Kidney tubule cell (primary cell): Measurements from ENCODE around the gene ADSS1.

Experiments used
- DNase-seq: peaks from one replicate; pipeline ENCODE4 v3.0.0-alpha.2; 2018; ENCODE audit warnings: low spot score

The ADSS1 gene

DNA sequence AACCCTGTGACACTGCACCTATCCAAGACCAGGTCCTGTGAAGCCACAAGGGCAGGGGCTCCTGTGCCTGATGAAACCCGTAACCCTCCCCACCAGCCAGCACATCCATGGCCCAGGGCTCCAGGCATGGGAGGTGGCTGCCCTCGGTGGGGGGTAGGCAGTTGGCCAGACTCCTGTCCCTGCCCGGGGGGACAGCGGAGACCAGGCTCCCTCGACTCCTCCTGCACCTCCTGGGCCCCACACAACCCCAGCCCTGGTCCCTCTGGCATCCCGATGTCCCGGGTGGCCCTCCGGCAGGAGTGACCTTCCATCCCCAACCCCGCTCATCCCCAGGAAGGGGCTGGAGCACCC, 60.2 kb downstream of the ADSS1 start:
- DNase-seq, result no peak

DNA sequence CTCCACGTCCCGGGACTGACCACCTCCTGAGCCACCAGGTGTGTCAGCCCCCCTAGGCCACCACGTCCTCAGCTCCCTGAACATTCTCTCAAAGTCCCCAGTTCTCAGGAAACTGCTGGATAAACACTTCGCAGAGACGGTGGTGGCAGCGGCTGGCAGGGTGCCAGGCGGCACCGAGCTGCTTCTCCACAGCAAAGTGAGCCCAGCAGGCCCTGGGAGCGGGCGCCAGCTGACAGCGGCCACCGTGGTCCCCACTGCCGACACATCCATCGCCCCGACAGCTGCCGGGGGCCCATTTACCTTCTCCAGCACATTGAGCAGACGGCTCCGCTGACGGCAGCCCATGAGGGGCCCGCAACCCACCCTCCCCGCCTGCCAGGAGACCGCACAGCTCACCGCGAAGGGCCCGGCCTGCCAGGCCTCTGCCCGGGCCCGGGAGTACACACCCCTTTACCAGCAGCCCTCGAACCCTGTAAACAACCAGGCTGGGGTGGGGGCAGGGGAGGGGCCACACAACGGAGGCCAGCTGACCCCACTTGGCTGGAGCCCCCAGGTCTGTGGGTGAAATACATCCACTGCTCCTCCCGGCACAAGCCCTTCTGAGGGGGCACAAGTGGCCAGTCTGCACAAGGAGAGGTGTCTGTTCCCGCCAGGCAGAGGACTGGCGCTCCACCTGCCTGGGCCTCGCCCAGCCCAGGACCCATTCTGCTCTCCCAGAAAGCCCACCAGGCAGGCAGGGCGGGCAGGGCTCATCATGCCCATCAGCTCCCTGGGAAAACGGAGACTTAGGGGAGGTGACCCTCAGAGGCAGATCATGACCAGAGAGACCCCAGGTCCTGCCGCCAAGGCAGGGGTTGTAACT, 61.0 kb downstream of the ADSS1 start:
- DNase-seq, result no peak

DNA sequence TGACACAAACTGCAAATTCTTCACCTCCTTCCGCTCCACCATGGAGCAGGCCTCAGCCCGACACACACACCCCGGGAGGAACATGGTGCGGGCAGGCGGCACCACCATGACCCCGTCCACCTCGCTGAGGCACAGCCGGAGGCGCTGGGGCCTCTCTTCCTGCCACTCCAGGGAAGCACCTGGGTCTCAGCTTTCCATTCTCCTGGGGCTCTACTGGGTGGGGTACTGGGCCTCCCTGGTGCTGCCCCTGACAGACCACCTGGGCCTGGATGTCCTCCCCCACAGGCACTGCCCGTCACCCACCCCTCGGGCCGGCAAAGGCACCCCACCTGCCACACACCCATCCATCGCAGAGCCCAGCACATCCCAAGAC, 61.7 kb downstream of the ADSS1 start:
- no peak for DNase-seq

DNA sequence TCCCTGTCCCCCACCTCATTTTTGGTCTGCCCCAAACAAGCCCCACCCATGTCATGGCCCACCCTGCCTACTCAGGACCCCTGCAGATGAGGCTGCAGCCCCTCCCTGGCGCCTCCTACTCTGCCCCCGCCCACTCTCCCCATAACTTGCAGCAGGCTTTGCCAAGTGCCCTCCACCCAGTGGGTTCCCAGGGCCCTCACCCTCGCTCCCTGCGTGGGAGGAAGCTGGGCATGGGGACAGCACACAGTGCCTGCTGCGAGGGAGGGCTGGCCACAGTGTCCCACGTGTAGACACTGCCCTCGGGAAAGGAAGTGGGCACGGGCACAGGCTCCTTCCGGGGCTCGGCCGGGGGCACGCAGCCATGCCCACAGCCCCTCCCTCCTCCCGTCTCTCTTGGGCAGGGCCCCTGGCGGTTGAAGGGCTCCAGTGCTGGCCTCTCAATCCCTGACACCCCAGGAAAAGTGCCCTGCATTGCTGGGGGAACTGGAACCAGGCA, 62.1 kb downstream of the ADSS1 start:
- no peak for DNase-seq

DNA sequence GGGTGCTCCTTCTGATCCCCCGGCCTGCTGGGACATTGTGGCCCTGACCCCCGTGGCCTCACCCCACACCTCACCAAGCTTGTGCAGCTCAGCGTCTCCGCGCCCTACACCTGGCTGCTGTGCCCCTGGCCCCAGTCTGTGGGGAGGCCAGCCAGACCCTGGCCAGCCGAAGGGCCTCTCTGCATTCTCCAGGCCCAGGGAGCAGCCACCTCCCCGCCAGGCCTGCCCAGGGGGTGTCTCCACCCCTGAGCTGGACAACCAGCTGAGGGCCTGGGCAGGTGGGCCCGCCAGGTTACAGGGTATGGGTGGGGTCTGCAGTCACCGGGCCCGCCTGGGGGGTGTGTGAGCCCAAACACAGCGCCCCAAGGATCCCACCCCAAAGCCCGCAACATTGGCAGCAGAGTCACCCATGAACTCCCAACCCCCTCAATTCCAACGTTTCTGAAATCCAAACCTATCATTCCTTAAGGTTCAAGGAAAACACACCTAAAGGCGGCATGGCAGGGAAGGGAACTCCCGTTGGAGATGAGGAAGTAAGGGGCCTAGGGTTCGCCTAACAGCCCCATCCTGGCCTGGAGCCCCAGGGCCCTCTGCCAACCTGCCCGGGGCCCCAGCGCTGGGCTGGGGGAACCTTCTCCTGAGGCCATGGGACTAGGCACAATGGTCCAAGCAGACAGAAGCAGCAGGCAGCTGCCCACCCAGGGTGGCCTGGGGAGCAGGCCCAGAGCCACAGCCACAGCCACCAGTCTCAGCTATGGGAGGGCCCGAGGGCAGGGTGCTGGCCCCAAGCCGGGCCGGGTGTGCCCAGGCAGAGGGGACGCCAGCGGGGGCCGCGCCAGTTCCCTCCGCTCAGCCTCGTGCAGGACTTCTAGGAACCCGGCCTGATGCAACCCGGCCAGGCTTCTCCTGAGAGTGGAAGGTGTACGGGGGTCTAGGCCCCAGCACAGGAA, 63.0 kb downstream of the ADSS1 start:
- no peak for DNase-seq

DNA sequence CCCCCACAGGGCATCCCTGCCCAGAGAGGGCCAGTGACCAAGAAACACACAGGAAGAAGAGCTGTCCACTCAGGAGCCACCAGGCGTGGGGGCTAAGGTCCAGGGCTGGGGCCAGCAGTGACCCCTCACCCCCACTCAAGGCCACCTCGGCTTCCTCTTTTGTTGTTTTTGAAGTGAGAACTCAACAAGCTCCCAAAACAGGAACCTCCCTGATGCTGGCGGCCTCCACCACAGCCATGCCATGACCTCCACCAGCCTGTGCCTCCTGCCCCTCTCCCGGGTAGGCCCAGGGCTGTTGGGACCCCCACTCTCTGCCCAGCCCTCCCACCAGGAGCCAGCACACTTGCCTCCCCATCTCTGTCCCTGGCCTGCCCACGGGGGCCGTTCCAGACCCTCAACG, 63.7 kb downstream of the ADSS1 start:
- DNase-seq, result no peak

DNA sequence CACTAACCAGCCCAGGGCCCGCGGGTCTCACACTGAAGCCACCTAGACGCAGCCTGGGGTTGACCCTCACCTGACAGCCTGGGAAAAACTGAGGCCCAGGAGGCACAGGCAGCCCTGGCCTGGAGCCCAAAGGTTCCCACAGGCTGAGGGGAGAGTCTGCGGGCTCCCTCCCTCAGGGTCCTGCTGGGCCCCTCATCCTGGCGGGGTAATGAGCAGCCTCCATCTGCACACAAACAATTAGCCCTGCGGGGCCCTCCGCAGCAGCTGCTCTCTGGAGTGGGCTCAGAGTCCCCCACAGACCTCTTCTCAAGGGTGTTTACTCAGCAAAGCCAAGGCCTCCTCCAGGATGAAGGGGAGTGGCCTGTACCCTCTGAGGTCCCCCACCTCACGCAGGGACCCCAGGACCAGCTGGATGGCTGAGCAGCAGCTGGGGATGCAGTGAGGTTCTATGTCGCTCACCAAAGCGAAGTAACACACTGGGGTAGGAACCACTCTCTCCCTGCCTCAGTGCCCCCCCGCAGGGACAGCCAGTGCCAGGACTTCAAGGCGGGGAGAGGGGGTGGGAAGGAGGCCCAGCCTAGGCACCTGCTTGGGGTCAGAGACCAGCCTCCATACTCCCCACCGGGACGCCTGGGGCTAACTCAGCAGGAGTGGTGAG, 64.3 kb downstream of the ADSS1 start:
- no peak for DNase-seq

DNA sequence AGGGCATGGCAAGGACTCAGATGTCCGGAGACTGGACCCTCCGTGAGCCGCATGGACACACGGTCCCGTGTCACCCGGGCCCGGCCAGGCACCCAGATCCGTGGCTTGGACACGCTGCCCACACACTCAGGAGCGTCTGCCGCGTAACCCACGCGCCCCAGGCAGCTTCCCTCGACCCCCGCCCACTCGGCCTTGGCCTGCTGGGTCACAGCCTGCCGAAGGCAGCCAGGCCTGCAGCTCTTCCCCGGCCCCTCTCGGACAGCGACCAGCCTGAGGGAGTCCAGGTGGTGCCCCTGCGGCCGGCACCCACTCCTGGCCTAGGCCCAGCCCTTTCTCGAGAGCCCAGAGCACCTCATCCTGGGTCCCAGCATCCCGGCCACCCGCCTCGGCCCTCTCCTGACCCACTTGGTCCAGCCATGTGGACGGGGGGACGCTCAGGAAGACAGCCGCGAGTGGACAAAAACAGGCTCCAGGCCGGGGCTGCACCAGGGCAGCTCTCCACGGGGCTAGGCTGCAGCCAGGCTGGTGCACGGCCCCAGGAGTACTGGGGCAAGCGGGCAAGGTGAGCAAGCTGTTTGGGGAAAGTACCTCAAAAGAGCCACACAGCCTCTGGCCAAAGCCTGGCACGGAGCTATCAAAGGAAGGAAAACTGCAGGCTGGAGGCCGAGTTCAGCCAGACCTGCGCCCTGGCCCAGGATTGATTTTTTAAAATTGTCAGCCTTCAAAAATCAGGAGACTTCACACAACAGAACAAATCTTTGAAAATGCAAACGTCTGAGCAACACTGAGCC, 65.0 kb downstream of the ADSS1 start:
- DNase-seq, result no peak

DNA sequence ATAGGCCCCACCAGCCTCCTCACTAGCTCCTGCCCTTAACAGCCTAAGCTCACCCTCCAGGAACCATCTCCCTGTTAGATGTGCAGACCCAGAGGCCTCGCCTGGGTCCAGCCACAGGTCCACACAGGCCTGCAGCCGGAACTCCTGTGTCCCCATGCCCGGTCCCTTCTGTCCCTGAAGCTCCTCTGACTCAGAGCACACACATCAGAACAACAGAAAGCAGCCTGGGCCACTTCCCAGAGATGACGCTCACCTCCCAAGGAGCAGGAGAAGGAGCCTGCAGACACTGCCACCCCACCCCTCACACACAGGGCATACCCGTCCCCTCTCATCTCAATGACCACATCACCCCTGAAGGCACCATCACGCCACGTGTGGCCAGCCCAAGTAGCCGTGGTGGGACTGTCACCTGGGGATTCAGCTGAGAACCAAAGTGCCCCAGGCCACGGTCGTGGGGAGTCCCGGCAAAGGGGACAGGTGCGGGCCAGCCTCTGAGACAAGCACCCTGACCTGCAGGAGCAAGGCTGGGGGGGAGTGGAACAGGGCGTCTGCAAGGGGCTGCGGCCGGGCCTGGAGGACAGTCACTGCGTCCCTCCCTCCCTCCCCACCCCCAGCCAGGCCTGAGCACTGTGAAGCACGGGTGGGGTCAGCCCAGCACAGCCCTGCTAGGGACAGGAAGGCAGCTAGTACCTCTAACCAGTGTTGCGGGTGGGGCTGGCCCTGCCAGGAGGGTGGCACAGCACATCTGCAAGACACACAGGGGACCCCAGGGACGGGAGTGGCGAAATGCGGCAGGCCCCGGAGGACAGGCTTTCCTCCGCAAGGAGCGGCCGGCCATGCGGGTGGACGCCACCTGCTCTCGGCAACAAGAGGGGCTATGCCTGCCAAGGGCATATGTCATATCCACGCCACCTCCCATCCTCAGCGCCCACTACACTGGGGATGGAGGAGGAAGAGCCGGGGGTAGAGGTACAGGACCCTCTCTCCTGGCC, 66.0 kb downstream of the ADSS1 start:
- no peak for DNase-seq

DNA sequence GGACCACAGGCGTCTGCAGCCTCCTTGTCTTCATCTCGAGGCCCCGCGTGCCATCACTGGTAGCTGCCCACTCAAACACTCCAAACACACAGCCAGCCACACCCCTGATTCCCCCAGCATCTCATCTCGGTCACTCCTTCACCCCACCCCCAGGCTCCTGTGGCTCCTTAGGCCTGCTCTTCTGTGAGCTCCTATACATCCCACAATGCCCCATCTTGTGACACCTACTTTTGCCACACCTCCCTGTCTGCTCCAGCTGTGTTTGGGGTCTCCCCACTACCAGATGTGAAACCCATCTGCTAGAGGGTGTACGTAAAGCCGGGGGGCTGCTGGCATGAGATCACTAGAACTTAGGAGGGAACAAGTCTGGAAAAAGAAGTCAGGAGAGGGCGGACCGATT, 67.4 kb downstream of the ADSS1 start:
- DNase-seq, result no peak

DNA sequence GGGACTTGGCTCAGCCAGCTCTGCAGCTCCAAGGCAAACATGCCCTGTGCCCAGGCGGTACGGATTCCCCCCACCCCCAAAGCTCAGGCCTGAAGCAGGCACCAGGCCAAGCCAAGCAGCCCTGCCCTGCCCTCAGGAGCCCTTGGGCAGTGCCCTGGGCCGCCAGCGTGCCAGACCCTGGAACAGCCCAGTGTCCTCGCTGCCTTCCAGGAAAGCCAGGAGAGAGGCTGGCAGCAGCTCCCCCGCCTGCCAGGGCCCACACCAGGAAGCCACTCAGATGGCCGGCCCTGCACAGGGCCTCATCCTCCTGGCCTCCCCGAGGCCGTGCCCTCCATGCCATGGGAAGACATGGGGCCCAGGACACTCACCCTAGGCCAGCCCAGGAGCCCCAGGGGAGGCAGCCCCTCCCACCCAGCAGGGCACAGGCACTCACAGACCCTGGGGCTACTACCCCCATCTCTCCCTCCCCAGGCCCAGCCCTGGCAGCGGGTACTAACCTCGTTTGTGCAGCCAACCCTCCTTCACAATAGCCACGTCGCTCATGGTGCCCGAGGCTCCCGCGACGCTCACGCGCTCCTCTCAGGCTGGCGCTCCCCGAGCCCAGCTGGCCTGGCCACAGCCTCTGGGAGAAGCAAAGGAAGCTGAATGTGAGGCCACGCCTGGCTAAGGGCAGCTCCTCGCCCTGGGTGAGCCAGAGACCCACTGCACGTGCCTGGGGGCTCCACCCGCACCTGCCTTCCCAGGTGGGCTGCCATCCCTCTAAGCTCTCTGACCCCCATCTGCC, 68.3 kb downstream of the ADSS1 start:
- DNase-seq, result no peak

DNA sequence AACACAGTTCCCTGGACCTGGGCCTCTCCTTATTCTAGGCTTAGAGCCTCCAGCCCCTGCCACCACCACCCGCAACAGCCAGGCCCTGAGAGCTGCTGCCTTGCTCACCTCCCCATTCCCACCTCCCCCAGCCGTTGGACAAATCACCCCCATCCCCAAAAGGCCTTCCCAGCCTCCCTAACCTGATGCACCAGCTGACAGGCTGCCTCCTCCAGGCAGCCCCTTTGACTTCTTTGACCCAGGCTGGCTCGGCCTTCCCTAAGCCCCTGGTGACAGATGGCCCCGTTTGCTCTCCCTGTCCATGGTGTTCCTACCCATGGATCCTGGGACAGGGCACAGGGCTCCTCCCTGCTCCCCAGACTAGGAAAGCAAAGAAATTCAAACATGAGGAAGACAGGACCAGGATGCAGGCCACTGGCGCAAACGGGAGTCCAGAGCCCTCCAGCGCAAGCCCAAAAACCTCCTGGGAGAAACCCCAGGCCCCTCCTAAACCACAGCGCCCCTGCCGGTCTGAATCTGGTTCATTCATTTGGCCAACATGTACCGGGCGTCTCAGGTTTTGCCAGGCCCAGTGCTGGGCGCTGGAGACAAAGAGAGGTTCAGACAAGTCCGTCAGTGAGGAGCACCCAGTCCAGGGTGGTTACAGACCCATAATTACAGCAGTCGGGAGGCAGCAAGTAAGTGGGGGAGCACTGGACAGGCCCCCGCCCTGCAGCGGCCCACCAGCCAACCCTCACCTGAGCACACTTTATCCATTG, 69.1 kb downstream of the ADSS1 start:
- no peak for DNase-seq

DNA sequence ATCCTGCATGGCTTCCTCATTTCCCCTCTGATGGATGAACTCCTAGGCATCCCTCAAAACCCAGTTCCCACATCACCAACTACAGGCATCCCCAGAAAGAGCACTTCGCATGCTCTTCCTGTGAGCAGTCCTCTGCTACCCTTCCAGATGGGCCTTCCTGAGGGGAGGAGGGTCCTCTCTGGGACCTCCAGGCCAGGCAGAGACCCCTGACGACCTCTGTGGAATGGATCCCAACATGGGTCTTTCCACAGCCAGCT, 69.6 kb downstream of the ADSS1 start:
- no peak for DNase-seq

DNA sequence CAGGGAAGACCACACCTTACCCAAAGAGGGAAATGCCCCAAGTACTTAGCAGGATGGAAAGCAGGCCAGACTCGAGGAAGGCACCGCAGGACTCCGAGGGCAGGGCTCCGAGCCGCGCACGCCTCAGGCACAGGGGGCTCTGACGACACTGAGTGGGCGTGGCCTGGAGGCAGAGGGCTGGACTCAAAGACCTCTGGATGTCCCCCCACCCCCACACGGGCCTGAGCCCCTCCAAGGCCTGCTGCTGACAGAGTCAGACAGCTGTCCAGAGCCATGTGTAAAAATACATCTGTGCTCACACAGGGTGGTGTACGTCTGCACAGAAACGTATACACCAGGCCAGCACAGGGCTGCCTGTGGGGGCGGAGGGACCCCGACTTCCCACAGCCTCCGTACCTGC, 70.1 kb downstream of the ADSS1 start:
- DNase-seq, result peak; percentile 74

DNA sequence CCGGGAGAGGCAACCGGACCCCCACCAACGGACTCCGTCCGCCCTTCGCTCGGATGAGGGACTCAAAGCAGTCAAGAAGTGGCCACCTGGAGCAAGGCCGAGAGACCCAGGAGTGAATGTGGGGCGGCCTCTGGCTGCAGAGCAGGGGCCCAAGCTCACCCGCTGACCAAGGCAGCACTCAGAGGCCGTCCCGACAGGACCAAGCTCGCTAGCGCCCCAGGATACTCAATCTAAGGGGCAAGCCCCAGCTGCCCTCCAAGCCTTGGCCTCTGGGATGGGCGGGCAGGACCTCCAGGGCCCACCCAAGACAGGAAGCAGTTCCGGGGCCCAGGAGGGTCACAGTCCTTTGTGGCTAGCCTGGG, 70.6 kb downstream of the ADSS1 start:
- DNase-seq, result peak; percentile 41

DNA sequence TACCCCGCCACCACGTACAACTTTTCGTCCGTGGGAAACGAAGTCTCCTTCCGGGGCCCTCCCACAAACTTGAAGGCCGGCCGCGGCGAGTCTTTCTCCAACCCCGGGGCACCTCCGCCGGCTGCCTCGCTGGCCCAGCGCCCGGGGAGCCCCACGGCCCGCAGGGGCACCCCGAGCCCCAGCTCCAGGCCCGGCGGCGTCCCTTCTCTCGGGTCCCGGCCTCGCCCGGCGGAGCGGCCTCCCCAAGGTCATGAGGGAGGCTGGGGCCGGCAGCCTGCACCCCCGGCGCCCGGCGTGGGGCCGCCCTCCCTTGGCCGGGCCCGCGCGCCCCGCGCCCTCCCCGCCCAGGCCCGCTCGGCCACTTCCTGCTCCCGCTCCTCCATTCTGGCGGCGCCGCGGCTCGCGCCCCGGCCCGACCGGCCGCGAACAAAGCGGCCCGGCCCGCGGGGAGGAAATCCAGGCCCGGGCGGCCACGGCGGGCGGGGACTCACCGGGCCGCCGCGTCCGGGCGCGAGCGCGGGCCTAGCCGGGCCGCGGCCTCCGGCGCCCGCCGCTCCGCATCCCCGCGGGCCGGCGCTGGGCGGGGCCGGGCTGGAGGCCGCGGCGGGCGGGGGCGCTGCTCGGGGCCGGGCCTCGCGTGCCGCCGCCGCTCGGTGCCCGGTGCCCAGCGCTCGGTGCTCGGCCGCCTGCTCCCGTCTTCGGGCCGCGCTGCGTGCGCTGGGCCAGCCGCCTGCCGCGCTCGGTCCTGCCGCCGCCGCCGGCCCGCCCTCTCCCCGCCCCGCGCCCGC, 71.2 kb downstream of the ADSS1 start, which contains the start of gene AKT1:
TSS of gene AKT1 (minus strand) at position 756 of the 788 bp plus-strand sequence. CDS start 3,105 bp downstream, outside the sequence.
- peak; percentile 22 for DNase-seq

DNA sequence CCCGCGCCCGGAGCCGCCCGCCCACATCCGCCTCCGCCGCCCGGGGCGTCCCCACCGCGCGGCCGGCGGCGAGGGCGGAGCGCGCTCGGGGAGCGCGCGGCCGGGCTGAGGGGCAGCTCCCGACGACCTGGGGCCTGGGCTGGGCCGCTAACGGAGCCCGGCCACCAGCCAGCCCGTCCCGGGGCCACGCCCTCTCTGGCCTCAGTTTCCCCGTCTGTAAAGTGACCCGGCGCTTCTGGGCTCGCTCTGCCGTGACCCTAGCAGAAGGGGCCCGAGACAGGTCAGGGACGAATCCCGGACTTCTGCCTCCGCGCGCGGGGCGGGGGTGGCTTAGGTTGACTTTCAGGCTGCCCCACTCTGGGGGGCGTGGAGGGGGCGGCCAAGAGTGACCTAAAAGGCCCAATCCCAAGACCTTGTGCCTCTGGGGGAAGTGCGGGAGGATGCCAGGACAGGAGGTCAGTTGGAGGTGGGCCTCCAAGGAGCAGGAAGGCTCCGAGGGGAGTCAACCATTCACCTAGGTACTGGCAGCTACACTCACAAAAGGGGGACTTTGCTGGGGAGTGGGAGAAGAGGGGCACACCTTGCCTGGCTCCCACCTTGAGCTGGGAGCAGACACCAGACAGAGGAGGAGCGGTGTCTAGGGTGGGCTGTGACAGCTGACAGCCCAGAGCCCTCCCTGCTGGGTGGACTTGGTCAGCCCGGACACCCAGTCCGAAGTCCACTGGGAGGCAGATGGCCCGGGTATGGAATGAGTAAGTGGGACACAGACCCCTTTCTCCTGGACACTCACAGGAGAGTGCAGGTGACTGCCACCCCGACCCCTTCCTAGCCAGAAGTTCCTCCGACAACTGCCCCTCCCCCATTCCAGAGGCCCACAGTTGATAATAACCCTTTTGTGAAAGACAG, 72.0 kb downstream of the ADSS1 start:
- peak; percentile 71 for DNase-seq
